ENCODE results near the gene TNFSF8.

- TF ChIP-seq MAX (IDR thresholded peaks at IDR 0.05) (no peak), EP300 (IDR thresholded peaks at IDR 0.05; ENCODE audit: borderline replicate concordance) (no peak), NFIC (IDR thresholded peaks at IDR 0.05) (no peak), TEAD4 (IDR thresholded peaks at IDR 0.05) (no peak), RAD21 (IDR thresholded peaks at IDR 0.05; ENCODE audit: low read depth) (no peak), REST (IDR thresholded peaks at IDR 0.05; ENCODE audit: low read depth) (no peak), CEBPB (IDR thresholded peaks at IDR 0.05) (peak; percentile 38; the same call in 1 of the 2 replicates), YY1 (IDR thresholded peaks at IDR 0.05; ENCODE audit: low read depth) (no peak), ZBTB7A (IDR thresholded peaks at IDR 0.05; ENCODE audit: low read depth) (no peak), TAF1 (IDR thresholded peaks at IDR 0.05; ENCODE audit: low read depth) (no peak)
Observed at GRCh38 chr9:114852050-114852594, 78.3 kb downstream of the TNFSF8 start.

Measured in Ishikawa (cell line).